K562 (cell line): ENCODE results near the gene ORAI2. TPM values are rescaled to one million over a fixed set of nuclear protein-coding genes. Genes with fewer than 3 reads are reported as not detected.

Experiments used
- ATAC-seq: fragments of 200-7000 bp; cut with Tn5 transposase; 3 replicates; pipeline ENCODE4 v1.9.1; 2020; ENCODE audit warnings: moderate library complexity
- BruUV-seq: library from RNA; stranded (reverse); fragments of 400-500 nt; replicated peaks from 2 replicates; lab custom pipeline; 2021; lab: Mats Ljungman, UMichigan
- CTCF ChIA-PET: fragments of 300-600 bp; formaldehyde crosslinking; extraction: SDS; loops from one replicate; lab custom pipeline; 2021; ENCODE audit warnings: low intra/inter-chr PET ratio; lab: Yijun Ruan, JAX
- POLR2A ChIA-PET: fragments of 300-600, 350-650 bp; sonication (Branson Sonifier 250); formaldehyde crosslinking; extraction: SDS; loops from one replicate; lab custom pipeline; 2021; ENCODE audit warnings: antibody characterized with exemption, inconsistent platforms; lab: Yijun Ruan, JAX
- DNase-seq, 4 experiments: peaks; one replicate each; pipeline versions ENCODE4 v3.0.0 to v3.0.0-alpha.2; 2011 to 2018; ENCODE audit warnings: low spot score in 3 of 4, mixed read lengths in 3 of 4; ENCODE audit errors: extremely low read depth in 1 of 4
- FAIRE-seq: peaks from 2 replicates; lab custom pipeline; 2011; peaks lifted over from hg19 to GRCh38; lab: Jason Lieb, UNC
- H2AFZ ChIP-seq: 2 replicates; pipeline ENCODE4 v1.6.0; 2011; ENCODE audit warnings: low read depth, low read length, control low read depth, inconsistent platforms
- H3K27ac ChIP-seq: fragments of 200-600 bp; 3 replicates; pipeline ENCODE4 v1.8.0; 2011; ENCODE audit warnings: low read depth, mild to moderate bottlenecking, control low read depth, inconsistent platforms, low read length, moderate library complexity, mixed read lengths; ENCODE audit errors: extremely low read depth
- H3K27me3 ChIP-seq, 2 experiments: fragments of 300-600 bp in 1 of 2; 2 replicates in 1 of 2; 3 replicates in 1 of 2; pipeline versions ENCODE4 v1.6.0 to v1.8.0; 2011; ENCODE audit warnings: inconsistent platforms in 2 of 2, low read length in 2 of 2, mild to moderate bottlenecking in 1 of 2, mixed read lengths in 1 of 2, moderate library complexity in 1 of 2; ENCODE audit not compliant: control insufficient read depth in 2 of 2, insufficient read depth in 2 of 2
- H3K36me3 ChIP-seq: fragments of 300-600 bp; 3 replicates; pipeline ENCODE4 v1.8.0; 2011; ENCODE audit warnings: mild to moderate bottlenecking, low read length, inconsistent platforms; ENCODE audit not compliant: control insufficient read depth, insufficient read depth
- H3K4me1 ChIP-seq, 2 experiments: fragments of 200-600 bp in 1 of 2; replicated peaks in 1 of 2; 2 replicates in 1 of 2; 3 replicates in 1 of 2; pipeline versions ENCODE4 v1.5.1 to v1.8.0; 2011; ENCODE audit warnings: inconsistent platforms in 2 of 2, low read length in 2 of 2, mild to moderate bottlenecking in 1 of 2, mixed read lengths in 1 of 2, moderate library complexity in 1 of 2; ENCODE audit not compliant: control insufficient read depth in 2 of 2, insufficient read depth in 2 of 2
- H3K4me2 ChIP-seq: 2 replicates; pipeline ENCODE4 v1.6.1; 2011; ENCODE audit warnings: low read length, control low read depth, inconsistent platforms, mixed read lengths; ENCODE audit not compliant: insufficient read depth
- H3K4me3 ChIP-seq: fragments of 200-600 bp; sonication (generic), shearing (Covaris generic); 2 replicates; pipeline ENCODE4 v1.5.1; 2016; ENCODE audit warnings: control low read depth, inconsistent platforms
- H3K79me2 ChIP-seq: fragments of 200-600 bp; 3 replicates; pipeline ENCODE4 v1.8.0; 2011; ENCODE audit warnings: low read length, inconsistent platforms; ENCODE audit not compliant: control insufficient read depth, insufficient read depth
- H3K9ac ChIP-seq, 2 experiments: 2 replicates each; pipeline versions ENCODE4 v1.6.0 to v1.6.1; 2011; ENCODE audit warnings: low read depth in 2 of 2, low read length in 2 of 2, control low read depth in 1 of 2, inconsistent platforms in 1 of 2, mild to moderate bottlenecking in 1 of 2, mixed read lengths in 1 of 2; ENCODE audit not compliant: insufficient read depth in 1 of 2
- H3K9me1 ChIP-seq: one replicate; pipeline ENCODE4 v1.6.0; 2011; ENCODE audit warnings: inconsistent platforms, mild to moderate bottlenecking, low read length, moderate library complexity; ENCODE audit not compliant: control insufficient read depth, insufficient read depth
- H3K9me3 ChIP-seq: replicated peaks from 2 replicates; pipeline ENCODE4 v1.5.1; 2011; ENCODE audit warnings: low read depth, low read length, inconsistent platforms; ENCODE audit not compliant: control insufficient read depth, insufficient read depth
- H4K20me1 ChIP-seq: replicated peaks from 2 replicates; pipeline ENCODE4 v1.6.1; 2011; ENCODE audit warnings: low read length, inconsistent platforms, mixed read lengths; ENCODE audit not compliant: control insufficient read depth, insufficient read depth
- GTF2E2 ChIP-seq: fragments of 200-800 bp; sonication (Bioruptor generic); IDR thresholded peaks from 2 replicates; pipeline ENCODE4 v1.6.1; 2016; ENCODE audit warnings: missing genetic modification characterization, missing compliant biosample characterization
- POLR2G ChIP-seq: fragments of 200-400 bp; formaldehyde crosslinking; IDR thresholded peaks from 2 replicates; pipeline ENCODE4 v1.6.1; 2017; ENCODE audit warnings: low read depth, mild to moderate bottlenecking, antibody characterized with exemption, low read length, moderate library complexity
- PTTG1 ChIP-seq: fragments of 450-650 bp; IDR thresholded peaks from 2 replicates; pipeline ENCODE4 v1.6.1; 2016; ENCODE audit warnings: low read depth, mild to moderate bottlenecking, missing genetic modification characterization, missing compliant biosample characterization
- STAG1 ChIP-seq: sonication (generic); formaldehyde crosslinking; IDR thresholded peaks from 2 replicates; pipeline ENCODE4 v1.5.0; 2020; ENCODE audit warnings: missing genetic modification reagents, borderline replicate concordance
- ZBTB7A ChIP-seq: IDR thresholded peaks from 2 replicates; pipeline ENCODE4 v1.6.1; 2011; ENCODE audit warnings: low read depth, mild to moderate bottlenecking, low read length, moderate library complexity, borderline replicate concordance; ENCODE audit not compliant: control insufficient read depth
- ZNF232 ChIP-seq: sonication (generic); formaldehyde crosslinking; IDR thresholded peaks from 2 replicates; pipeline ENCODE4 v1.8.0; 2022; ENCODE audit warnings: mild to moderate bottlenecking, missing genetic modification reagents
- ZNF384 ChIP-seq: IDR thresholded peaks from 2 replicates; pipeline ENCODE4 v1.6.1; 2012; ENCODE audit warnings: low read depth, low read length, improper control_type of control experiment
- ZNF41 ChIP-seq: fragments of 250-450 bp; sonication (Bioruptor Pico); conservative IDR thresholded peaks from 2 replicates; pipeline ENCODE4 v1.4.0; 2020; ENCODE audit warnings: mild to moderate bottlenecking
- ZNF551 ChIP-seq: fragments of 250-450 bp; sonication (Bioruptor Pico); IDR thresholded peaks from 2 replicates; pipeline ENCODE4 v1.5.0; 2021; ENCODE audit warnings: mild to moderate bottlenecking, moderate library complexity
- WGBS: fragments of 100-300 bp; shearing (Covaris generic); methylation state at CpG from one replicate; pipeline ENCODE4 v1.1.6; 2016; ENCODE audit warnings: low coverage, mixed read lengths; ENCODE audit not compliant: insufficient coverage; ENCODE audit errors: missing lambda C conversion rate; 5-methylcytosine and 5-hydroxymethylcytosine counted together
- in situ Hi-C: fragments of 300-500 bp; cut with MboI; formaldehyde crosslinking; loops from 4 replicates; pipeline ENCODE4 v1.15.0; 2018; ENCODE audit warnings: inconsistent platforms, mixed read lengths
- intact Hi-C: fragments of 100-400 bp; cut with micrococcal nuclease; formaldehyde crosslinking; loops from 2 replicates; pipeline ENCODE4 v1.14.2; 2022
- polyA plus RNA-seq, 8 experiments: library from polyadenylated mRNA; depleted of rRNA in 4 of 8; stranded (reverse) in 5 of 8; unstranded in 3 of 8; fragments of >200 nt; fragmentation: Nextera tagmentation in 2 of 8; fragmentation: Illumina TruSeq in 1 of 8; extraction: Ambion mirVana in 2 of 8; extraction: Trizol in 1 of 8; gene quantifications; 2 replicates each; pipeline versions ENCODE4 v1.2.1 to v1.2.3, GENCODE V29; 2011 to 2014; ENCODE audit warnings: inconsistent platforms in 1 of 8, missing spikeins in 1 of 8
- total RNA-seq, 7 experiments: library from RNA; depleted of rRNA in 6 of 7; stranded (reverse); fragments of >200 nt in 6 of 7; fragmentation: Illumina TruSeq in 2 of 7; extraction: Trizol in 2 of 7; gene quantifications; 2 replicates each; pipeline versions ENCODE4 v1.2.1 to v1.2.3, GENCODE V29; 2011 to 2021; ENCODE audit warnings: low replicate concordance in 1 of 7
- TF ChIP-seq, protein P1 (sequence below): sonication (generic); formaldehyde crosslinking; IDR thresholded peaks from 2 replicates; pipeline ENCODE4 v1.8.1; 2023; ENCODE audit warnings: mild to moderate bottlenecking, missing genetic modification reagents

The ORAI2 gene
- total and polyA plus RNA-seq, 9 of the 15 experiments (the other 6 are each of a cell fraction or from before 2014, with no cell fraction given) = 1.1 to 27.7 (median 9.2) TPM

DNA sequence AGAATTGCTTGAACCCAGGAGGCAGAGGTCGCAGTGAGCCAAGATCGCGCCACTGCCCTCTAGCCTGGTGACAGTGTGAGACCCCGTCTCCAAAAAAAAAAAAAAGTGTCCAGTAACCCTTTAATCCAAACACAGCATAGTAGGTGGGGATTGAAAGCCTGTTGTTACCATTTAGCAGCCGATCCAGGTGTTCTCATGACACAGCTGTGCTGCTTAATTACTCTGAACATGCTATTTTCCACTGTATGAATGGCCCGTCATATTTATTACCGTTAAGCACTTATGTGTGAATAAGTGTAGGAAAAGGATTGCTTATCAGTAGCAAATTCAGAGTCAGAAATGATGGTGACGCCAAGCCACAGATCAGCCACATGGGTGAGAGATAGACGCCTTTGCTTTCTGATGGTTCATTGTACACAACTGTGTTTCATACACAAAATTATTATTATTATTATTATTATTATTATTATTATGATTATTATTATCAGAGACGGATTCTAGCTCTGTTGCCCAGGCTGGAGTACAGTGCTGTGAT is 11.6 kb upstream of the ORAI2 start:
- no peak for ATAC-seq
- no peaks in the 10 kb centered on the region for H3K9me3 ChIP-seq
- no peaks in the 10 kb centered on the region for H3K27me3 ChIP-seq
- POLR2A ChIA-PET = interaction anchor here (0.9 to 1.2 kb wide), 3 partner anchors 10 to 27 kb away, joined by 3 to 4 read pairs (median 3); no protein-coding TSS in a partner anchor
- TF ChIP-seq ZNF384 (0 out of 2 replicates have a peak, but pooled peaks have one; percentile 17), ZNF232 (no peak)
- H3K36me3 ChIP-seq = peaks cover 78% of the 10 kb centered on the region
- H3K79me2 ChIP-seq = peaks cover 4% of the 10 kb centered on the region; the same call in 1 of the 3 replicates
- no peak for FAIRE-seq
- H3K4me1 ChIP-seq = peaks cover 31 to 40% of the 10 kb centered on the region in 2 experiments
- H3K9ac ChIP-seq = no peak overlapping the region
- intact Hi-C loops (no loop called here), in situ Hi-C loops (no loop called here)
- CTCF ChIA-PET = no interaction called here
- peak overlapping the region; percentile 28; the same call in 1 of the 2 replicates for H3K4me2 ChIP-seq
- no peak overlapping the region for H2AFZ ChIP-seq
- BruUV-seq = no TSS peak
- H3K4me3 ChIP-seq = no peak overlapping the region
- H3K27ac ChIP-seq = peak overlapping the region; percentile 77
- H3K9me1 ChIP-seq = no peaks in the 10 kb centered on the region
- no peaks in the 10 kb centered on the region for H4K20me1 ChIP-seq
- DNase-seq = no peak
- 74% methylated on average over 10 of the region's 10 CpGs for WGBS

DNA sequence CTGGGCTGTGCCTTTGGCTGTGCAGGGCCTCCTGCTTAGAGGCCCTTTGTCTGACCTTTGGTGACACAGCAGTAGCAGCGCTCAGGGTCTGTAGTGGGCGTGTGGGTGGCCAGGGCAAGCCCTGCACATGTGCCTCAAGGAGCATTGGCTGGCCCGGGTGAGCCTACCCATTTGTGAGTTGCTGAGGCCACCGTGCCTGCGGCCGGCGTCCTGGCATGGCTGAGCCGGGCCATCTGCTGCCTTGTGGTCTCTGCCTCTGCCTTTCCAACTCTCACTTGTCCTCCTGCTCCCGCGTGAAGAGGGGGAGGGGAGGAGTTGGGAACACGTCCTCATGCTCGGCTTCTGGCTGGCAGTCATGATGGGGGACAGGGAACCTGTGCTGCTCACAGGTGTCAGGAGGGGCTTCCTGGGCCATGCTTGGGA is 9.2 kb upstream of the ORAI2 start:
- H3K9ac ChIP-seq = peak overlapping the region in 1 of 2 experiments; percentile 66; a peak in 1 of 4 replicates
- H3K4me3 ChIP-seq = no peak overlapping the region
- no peak overlapping the region for H2AFZ ChIP-seq
- no peak overlapping the region for H3K4me2 ChIP-seq
- ChIA-PET CTCF (no interaction called here), POLR2A (no interaction called here)
- H3K79me2 ChIP-seq = peaks cover 4% of the 10 kb centered on the region; the same call in 1 of the 3 replicates
- no TSS peak for BruUV-seq
- FAIRE-seq (no peak), DNase-seq (peak in 1 of 4 experiments; percentile 13), ATAC-seq (no peak)
- no peak overlapping the region for H3K27ac ChIP-seq
- TF ChIP-seq ZBTB7A = no peak
- TF ChIP-seq PTTG1 (tag) = no peak
- no peak for TF ChIP-seq ZNF41 (CRISPR knock-in tag)
- peak; percentile 53 for TF ChIP-seq POLR2G
- no peak for TF ChIP-seq GTF2E2 (tag)
- TF ChIP-seq STAG1 (CRISPR knock-in tag) = no peak
- TF ChIP-seq, protein P1, sequence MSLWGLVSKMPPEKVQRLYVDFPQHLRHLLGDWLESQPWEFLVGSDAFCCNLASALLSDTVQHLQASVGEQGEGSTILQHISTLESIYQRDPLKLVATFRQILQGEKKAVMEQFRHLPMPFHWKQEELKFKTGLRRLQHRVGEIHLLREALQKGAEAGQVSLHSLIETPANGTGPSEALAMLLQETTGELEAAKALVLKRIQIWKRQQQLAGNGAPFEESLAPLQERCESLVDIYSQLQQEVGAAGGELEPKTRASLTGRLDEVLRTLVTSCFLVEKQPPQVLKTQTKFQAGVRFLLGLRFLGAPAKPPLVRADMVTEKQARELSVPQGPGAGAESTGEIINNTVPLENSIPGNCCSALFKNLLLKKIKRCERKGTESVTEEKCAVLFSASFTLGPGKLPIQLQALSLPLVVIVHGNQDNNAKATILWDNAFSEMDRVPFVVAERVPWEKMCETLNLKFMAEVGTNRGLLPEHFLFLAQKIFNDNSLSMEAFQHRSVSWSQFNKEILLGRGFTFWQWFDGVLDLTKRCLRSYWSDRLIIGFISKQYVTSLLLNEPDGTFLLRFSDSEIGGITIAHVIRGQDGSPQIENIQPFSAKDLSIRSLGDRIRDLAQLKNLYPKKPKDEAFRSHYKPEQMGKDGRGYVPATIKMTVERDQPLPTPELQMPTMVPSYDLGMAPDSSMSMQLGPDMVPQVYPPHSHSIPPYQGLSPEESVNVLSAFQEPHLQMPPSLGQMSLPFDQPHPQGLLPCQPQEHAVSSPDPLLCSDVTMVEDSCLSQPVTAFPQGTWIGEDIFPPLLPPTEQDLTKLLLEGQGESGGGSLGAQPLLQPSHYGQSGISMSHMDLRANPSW (CRISPR knock-in tag) = no peak
- no peak for TF ChIP-seq ZNF551
- in situ Hi-C loops (no loop called here), intact Hi-C loops (no loop called here)
- no peaks in the 10 kb centered on the region for H4K20me1 ChIP-seq
- H3K9me1 ChIP-seq = peaks cover 3% of the 10 kb centered on the region
- peaks cover 73% of the 10 kb centered on the region for H3K36me3 ChIP-seq
- H3K9me3 ChIP-seq = no peaks in the 10 kb centered on the region
- H3K4me1 ChIP-seq = peaks cover 26 to 43% of the 10 kb centered on the region in 2 experiments
- WGBS = 86% methylated on average over 11 of the region's 12 CpGs
- H3K27me3 ChIP-seq = no peaks in the 10 kb centered on the region
